ENCODE data around the gene DENND2A.
"Not testable (repeated sequence)": the region's sequence is repeated elsewhere in the genome, so short reads cannot be mapped to it uniquely, and the experiment has no call there.

DENND2A gene

DNA sequence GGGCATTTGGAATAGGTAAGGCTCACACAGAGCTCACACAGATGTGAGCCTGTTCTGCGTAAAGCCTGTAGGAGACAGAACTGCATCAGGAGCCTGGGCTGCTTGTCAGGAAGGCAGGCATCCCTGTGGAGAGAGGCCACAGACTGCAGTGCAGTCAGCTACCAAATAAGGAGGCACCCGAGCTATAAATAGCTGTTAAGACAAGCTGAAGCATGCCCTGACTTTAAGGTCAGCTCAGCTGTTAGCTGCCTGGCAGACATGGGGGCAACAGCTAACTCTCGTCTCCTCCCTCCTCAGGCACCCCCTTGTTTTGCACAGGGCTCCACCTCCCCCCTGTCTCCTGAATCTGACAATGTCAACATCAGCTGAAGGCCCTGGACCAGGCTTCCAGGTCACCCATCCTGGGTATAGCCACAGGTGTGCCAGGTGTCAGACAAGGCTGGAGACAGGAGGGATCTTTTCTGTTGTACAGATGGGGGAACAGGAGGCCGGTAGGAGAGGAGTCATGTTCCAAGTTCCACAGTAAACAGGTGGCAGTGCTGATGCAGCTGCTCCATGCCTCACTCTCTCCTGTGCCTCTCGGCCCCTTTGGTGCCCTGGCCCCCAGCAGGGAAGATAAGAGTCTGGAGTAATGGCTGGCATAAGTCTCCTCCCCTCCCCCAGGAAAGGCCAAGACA is 133.7 kb downstream of the DENND2A start:
- no peak for DNase-seq (ENCODE audit: low read depth, low spot score)

DNA sequence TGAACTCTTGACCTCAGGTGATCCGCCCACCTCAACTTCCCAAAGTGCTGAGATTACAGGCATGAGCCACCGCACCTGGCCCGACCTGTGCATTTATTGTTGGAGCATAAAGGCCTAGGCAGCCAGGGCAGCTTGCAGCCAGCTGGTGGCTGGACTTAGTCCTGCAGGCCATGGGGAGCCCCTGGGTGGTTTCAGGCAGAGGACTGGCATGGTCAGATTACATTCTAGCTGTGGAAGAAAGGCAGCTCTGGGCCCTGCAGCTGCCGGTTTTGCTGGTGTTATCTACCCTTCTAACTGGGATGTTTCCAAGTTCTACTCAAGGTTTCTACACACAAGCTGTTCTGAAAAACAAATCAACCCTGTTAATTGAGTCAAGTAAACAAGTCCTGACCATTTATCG is 138.6 kb downstream of the DENND2A start:
- no peak for DNase-seq (ENCODE audit: low read depth, low spot score)

DNA sequence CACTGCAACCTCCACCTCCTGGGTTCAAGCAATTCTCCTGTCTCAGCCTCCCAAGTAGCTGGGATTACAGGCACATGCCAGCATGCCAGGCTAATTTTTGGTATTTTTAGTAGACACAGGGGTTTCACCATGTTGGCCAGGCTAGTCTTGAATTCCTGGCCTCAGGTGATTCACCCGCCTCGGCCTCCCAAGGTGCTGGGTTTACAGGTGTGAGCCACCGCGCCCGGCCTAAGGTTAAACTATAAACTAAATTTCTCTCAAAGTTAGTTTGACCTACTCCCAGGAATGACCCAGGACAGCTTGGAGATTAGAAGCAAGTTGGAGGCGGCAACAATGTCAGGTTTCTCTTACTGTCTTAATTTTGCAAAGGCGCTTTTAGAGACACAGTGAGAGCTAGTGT is 142.8 kb downstream of the DENND2A start:
- not testable (repeated sequence) for DNase-seq (ENCODE audit: low read depth, low spot score)

DNA sequence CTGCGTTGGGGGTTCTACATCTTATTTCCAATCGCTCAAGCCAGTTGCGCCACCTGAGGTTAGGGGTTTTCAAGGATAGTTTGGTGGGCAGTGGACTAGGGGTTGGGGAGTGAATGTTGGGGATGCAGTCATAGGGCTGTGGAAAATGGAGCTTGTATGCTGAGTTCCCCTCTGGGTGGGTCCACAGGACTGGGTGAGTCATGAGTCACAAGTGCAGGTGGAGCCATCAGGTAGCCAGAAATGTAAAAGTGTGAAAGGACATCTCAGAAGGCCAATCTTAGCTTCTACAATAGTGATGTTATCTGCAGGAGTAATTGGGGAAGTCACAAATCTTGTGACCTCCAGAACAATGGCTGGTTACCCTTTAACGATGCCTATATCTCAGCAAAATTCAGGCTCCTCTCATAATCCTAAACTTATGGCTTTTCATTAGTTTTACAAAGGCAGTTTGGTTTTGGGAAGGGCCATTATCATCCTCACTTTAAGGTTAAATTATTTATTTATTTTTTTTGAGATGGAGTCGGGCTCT is 143.3 kb downstream of the DENND2A start:
- no peak for DNase-seq (ENCODE audit: low read depth, low spot score)

DNA sequence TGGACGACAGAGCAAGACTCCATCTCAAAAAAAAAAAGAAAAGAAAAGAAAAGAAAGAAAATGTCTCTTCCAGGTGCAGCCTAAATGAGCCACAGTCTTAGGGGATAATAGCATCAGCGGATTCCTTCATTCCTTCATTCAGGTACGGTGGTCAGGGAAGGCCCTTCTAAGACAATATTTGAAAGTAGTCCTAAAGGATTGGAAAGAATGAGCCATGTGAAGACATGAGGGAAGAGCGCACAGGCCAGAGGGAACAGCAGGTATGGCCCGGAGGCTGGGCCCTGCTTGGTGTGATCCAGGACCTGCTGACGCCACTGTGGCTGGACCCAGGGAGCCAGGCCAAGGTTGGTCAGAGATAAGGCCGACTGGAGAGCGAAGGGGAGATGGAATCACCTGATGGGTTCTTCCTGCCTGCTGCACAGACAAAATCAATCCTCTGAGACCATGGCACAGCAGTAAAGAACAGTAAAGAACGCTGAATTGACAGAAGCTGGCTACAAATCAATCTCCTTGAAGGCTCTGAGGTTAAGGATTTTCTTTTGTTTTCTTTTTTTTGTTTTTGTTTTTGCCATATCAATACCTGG is 145.0 kb downstream of the DENND2A start:
- DNase-seq (ENCODE audit: low read depth, low spot score) = no peak

DNA sequence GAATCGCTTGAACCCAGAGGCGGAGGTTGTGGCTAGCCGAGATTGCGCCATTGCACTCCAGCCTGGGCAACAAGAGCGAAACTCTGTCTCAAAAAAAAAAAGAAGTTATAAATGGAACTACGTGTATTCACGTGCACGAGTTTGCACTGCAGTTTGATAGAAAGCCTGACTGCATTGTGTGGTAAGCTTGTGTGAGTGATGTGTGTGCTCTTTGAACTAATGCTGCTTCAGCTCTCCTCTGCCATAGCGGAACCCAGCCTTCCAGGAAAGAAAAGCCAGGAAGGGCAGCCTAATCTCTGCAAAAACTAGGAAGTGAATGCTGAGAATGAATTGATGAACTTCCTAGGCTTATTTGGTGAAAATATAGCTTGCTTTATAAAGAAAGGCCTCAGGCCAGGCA is 145.7 kb downstream of the DENND2A start:
- DNase-seq (ENCODE audit: low read depth, low spot score) = no peak

DNA sequence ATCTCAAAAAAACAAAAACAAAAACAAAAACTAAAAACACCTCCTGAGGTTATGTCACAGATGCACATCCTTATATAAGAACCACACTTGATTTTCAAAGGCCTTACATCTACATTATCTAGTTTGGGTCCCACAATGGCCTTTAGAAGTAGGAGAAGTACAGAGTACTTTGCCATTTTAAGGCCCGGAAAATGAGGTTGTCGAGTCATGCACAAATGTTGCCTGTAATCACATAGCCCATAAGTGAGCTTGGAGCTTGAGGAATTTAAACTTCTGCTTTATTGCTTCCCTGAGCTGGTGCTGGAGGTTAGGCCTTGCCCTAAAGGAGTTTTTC is 151.6 kb downstream of the DENND2A start:
- DNase-seq (ENCODE audit: low read depth, low spot score) = no peak

DNA sequence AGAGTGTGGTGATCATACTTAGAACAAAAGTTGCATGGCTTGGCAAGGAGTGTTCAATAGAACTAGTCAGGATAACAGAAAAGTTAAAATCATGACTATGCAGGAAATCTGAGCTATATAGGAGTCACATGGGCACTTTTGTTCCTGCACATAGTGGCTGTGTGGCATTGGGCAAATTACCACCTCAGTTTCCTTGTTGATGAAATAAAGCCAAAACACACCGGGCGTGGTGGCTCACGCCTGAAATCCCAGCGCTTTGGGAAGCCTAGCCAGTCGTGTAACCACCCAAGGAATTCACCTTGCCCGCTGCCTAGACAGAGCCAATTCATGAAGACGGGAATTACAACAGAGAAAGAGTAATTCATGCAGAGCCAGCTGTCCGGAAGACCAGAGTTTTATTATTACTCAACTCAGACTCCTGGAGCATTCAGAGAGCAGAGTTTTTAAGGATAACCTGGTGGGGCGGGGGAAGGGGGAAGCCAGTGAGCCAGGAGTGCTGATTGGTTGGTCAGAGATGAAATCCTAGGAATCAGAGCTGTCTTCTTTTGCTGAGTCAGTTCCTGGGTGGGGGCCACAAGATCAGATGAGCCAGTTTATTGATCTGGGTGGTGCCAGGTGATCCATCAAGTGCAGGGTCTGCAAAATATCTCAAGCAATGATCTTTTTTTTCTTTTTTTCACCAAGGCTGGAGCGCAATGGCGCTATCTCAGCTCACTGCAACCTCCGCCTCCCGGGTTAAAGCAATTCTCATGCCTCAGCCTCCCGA is 154.9 kb downstream of the DENND2A start:
- no peak for DNase-seq (ENCODE audit: low read depth, low spot score)

DNA sequence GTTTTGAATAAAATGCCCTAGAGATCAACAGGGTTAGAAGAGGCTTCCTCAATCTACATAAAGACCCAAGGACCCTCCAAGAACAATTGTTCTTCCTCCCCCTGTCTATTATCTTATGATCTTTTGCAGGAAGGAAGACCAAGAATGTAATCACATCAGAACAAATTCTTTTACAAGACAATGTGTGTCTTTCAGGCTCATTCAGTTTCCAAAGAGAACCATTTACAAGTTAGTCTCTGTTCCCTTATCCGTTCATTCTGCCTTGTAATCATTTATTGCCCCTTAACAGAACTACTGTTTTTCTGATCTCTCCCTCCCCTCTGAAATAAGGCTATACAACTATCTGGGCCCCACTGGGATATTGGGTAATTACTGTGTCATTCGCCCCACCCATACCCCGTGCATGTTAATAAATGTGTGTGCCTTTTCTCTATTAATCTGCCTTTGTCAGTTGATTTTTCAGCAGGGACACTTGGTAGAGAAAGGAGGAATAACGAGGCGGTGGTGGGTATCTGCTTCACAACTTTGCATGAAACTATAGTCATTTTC is 155.6 kb downstream of the DENND2A start:
- DNase-seq (ENCODE audit: low read depth, low spot score) = no peak

DNA sequence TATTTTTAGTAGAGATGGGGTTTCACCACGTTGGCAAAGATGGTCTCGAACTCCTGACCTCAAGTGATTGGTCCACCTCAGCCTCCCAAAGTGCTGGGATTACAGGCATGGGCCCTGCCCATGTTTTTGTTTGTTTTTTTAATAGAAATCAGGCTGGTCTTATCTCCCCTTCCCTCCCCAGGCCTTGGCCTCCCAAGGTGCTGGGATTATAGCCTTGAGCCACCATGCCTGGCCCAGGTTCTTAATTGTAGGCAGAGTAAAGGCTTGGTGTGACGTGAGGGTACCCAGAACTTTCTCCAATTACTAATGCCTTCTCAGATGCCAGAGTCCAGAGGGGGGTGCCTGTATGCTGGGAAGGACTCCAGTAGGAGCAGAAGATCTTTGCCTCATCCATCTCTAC is 156.1 kb downstream of the DENND2A start:
- no peak for DNase-seq (ENCODE audit: low read depth, low spot score)

DNA sequence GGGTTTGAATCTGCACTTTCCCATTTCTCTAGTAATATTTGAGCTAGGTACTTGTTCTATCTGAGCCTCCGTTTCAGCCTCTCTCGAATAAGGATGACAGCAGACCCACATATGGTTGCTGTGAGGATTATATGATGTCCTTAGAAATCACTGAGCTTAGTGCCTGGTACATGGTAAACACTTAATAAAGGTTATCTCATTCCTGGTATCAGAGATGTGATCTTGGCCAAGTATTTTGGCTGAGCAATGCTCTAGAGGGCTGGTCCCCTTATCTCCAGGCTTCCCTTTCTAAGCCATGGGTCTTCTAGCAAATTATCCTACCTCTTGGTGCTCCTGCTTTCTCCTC is 160.9 kb downstream of the DENND2A start:
- DNase-seq (ENCODE audit: low read depth, low spot score) = no peak

DNA sequence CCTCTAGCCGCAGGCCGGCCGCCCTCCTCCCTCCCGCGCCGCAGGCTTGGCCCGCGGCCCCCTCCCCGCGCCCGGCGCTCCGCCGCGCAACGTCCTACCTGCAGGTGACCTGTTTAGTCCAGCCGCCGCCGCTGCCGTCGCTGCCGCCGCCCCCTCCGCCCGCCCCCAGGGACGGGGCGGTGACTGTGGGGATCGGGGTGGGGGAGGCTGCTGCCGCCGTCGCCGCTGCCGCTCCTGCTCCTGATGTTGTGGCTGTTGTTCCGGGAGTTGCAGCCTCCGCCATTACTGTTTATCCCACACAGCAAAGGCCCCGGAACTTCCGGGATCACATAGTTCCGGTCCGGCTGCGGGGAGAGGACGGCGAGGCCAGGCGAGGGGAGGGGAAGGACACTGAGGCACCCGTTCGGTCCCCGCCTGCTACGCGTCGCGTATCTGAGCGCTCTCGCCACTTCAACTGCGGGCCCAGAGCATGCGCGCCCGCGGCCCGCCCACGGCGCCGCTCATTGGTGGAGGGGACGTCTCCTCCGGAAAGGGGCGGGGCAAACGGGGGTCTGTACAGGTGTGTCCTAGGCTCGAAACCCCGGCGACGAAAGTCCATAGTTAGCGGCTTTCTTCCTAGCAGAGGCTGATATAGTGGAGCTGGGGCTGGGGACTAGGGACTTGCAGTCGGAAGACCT is 161.4 kb downstream of the DENND2A start, which contains the start of gene MKRN1:
TSS of gene MKRN1 (minus strand) at position 444 of the 677 bp plus-strand sequence. CDS start at position 283, 161 bp downstream.
- DNase-seq (ENCODE audit: low read depth, low spot score) = peak; percentile 87

DNA sequence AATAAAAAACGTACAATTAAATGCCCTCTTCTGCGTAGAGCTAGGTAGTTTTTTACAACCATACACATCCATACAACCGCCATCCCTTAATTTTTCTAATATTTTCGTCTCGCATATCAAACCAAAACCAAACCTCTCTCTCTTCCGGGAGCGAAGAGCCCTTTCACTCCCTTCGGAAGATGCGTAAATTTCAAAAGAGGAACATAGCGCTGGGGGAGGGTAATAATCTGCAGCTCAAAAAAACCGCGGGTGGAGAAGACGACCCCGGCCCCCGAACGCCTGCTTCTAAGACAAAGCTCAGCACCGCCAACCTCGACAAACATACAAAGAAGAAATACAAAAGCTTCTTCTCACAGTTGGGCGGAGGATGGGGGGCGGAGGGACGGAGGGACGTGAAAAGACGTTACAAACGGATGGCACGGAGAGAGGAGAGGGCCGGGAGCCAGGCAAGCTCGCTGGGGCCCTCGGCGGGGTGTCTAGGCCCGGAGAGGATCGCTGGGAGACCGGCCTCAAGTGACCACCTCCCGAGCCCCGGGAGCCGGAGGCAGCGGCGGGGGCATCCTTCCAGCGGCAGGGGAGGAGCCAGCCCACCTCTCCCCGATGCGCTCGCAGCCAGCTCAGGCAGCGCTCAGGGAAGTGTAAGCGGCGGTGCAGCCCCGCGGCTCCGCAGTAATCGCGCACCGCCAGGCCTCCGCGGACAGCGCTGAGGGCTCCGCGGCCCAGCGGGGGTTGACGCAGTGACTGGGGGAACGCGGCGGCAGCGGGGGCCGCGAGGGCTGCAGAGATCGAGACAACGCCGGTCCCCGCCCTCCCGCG is 162.2 kb downstream of the DENND2A start:
- peak; percentile 23 for DNase-seq (ENCODE audit: low read depth, low spot score)

DNA sequence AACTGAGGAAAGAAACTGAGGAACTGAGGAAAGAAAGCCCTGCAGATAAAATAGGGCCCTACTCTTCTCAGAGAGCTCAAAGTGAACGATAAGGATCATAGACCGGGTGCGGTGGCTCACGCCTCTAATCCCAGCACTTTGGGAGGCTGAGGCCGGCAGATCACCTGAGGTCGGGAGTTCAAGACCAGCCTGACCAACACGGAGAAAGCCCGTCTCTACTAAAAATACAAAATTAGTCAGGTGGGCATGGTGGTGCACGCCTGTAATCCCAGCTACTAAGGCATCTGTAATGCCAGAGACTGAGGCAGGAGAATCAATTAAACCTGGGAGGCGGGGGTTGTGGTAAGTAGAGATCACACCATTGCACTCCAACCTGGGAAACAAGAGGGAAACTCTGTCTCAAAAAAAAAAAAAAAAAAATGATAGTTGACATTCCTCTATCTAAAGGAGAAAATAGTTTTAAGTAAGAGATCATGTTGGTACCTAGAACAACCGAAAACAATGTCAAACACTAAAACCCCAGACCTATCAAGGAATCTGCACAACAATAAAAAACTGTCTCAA is 163.8 kb downstream of the DENND2A start:
- no peak for DNase-seq (ENCODE audit: low read depth, low spot score)

DNA sequence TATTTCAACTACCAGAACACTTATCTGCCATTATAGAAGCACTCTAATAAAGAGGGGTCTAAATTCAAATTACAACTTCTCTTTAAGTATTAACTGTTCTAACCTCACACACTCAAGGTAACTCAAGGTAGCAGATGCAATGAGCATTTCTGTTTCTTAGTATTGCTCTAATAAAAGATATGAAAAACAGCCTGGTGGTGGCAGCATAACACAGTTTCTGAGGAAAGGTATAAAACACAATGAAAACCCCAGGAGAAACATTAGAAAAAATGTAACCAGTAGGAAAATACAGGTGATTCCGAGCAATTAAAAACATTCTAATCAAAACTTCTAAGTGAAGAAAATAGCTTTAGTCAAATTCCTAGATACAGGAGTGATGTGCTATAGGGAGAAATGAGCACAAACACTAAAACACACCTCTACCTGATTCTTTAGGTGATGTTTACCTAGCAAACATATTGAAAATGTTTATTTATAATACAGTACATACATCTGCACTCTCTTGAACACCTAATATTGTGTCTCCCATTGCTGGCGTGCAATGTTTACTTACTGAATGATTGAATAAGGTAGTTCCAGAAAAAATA is 164.8 kb downstream of the DENND2A start:
- DNase-seq (ENCODE audit: low read depth, low spot score) = peak; percentile 38

All from activated CD4-positive, CD25-positive, alpha-beta regulatory T cell treated with anti-CD3 and anti-CD28 coated beads, Interleukin-2, amount 50 U/mL, for 16 hours (primary cell).